ENCODE results near the gene ITPA. TPM values are rescaled to one million over a fixed set of nuclear protein-coding genes. Genes with fewer than 3 reads are reported as not detected.

Gene ITPA
- total and polyA plus RNA-seq, 2 of the 13 experiments (the other 11 are each of a cell fraction or from before 2014, with no cell fraction given) = 60.1 to 103 TPM

DNA sequence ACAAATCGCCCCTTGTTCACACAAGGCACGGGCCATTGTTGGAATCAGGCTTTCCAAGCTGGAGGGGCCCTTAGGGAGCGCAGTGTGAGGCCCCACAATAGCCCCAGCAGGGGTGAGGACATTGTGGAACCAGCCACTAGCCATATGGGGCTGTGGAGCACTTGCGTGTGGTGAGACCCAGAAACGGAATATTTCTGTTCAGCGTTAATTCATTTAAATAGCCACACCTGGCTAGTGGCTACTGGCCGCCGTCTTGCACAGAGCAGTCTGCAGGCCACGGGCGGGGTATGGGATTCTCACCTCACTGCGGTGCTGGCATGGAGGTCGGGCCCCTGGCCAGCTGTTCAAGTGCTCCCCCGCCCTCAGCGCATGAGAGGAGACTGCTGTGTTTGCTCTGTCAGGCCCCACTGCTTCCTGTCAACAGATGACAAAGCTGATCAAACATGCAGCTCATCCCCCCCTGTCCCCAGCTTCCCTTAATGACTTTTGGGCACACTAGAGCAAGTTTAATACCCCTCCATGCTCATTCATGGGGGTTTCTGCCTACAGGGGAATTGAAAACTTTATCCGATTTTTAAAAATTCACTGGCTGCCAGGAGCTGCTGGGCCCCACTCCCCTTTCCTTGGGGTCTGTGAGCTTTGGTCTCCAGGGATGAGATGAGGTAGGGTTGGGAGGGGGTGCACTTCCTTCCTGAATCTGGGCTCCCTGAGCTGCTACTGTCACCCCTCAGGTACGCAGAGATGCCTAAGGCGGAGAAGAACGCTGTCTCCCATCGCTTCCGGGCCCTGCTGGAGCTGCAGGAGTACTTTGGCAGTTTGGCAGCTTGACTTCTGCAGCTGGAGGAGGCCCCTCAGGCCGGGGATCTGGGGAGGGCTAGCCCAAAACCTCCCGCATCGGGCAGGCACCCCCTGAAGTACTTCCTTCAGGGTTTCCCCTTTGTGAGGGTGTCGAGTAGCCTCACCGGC is 13.6 kb downstream of the ITPA start (continued):
- TF ChIP-seq CEBPB (IDR thresholded peaks at IDR 0.05; ENCODE audit: borderline replicate concordance, low read depth, low read length) = no peak
- TF ChIP-seq, protein P1, sequence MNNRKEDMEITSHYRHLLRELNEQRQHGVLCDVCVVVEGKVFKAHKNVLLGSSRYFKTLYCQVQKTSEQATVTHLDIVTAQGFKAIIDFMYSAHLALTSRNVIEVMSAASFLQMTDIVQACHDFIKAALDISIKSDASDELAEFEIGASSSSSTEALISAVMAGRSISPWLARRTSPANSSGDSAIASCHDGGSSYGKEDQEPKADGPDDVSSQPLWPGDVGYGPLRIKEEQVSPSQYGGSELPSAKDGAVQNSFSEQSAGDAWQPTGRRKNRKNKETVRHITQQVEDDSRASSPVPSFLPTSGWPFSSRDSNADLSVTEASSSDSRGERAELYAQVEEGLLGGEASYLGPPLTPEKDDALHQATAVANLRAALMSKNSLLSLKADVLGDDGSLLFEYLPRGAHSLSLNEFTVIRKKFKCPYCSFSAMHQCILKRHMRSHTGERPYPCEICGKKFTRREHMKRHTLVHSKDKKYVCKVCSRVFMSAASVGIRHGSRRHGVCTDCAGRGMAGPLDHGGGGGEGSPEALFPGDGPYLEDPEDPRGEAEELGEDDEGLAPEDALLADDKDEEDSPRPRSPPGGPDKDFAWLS (CRISPR knock-in tag; IDR thresholded peaks at IDR 0.05; ENCODE audit: borderline replicate concordance) = peak; percentile 98; the same call in 1 of the 2 replicates
- TF ChIP-seq ZNF263 (CRISPR knock-in tag; IDR thresholded peaks at IDR 0.05) = peak; percentile 94
- TF ChIP-seq ATF7 (IDR thresholded peaks at IDR 0.05) = peak; percentile 62
- TF ChIP-seq ATF7 (CRISPR knock-in tag; IDR thresholded peaks at IDR 0.05) = peak; percentile 98
- TF ChIP-seq, protein P2, sequence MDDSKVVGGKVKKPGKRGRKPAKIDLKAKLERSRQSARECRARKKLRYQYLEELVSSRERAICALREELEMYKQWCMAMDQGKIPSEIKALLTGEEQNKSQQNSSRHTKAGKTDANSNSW (CRISPR knock-in tag; IDR thresholded peaks at IDR 0.05; ENCODE audit: borderline replicate concordance) = 0 out of 2 replicates have a peak, but pooled peaks have one; percentile 39
- TF ChIP-seq, protein P3, sequence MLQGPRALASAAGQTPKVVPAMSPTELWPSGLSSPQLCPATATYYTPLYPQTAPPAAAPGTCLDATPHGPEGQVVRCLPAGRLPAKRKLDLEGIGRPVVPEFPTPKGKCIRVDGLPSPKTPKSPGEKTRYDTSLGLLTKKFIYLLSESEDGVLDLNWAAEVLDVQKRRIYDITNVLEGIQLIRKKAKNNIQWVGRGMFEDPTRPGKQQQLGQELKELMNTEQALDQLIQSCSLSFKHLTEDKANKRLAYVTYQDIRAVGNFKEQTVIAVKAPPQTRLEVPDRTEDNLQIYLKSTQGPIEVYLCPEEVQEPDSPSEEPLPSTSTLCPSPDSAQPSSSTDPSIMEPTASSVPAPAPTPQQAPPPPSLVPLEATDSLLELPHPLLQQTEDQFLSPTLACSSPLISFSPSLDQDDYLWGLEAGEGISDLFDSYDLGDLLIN (CRISPR knock-in tag; IDR thresholded peaks at IDR 0.05; ENCODE audit: borderline replicate concordance) = peak; percentile 82
- peak; percentile 87; the same call in 1 of the 2 replicates for TF ChIP-seq ZNF724P (CRISPR knock-in tag; IDR thresholded peaks at IDR 0.05; ENCODE audit: borderline replicate concordance)
- TF ChIP-seq ZNF496 (CRISPR knock-in tag; IDR thresholded peaks at IDR 0.05; ENCODE audit: insufficient replicate concordance) = no peak
- TF ChIP-seq ZNF607 (CRISPR knock-in tag; IDR thresholded peaks at IDR 0.05; ENCODE audit: borderline replicate concordance) = peak; percentile 91
- TF ChIP-seq KDM6A (CRISPR knock-in tag; IDR thresholded peaks at IDR 0.05; ENCODE audit: low read depth) = peak; percentile 99
- TF ChIP-seq, protein P4, sequence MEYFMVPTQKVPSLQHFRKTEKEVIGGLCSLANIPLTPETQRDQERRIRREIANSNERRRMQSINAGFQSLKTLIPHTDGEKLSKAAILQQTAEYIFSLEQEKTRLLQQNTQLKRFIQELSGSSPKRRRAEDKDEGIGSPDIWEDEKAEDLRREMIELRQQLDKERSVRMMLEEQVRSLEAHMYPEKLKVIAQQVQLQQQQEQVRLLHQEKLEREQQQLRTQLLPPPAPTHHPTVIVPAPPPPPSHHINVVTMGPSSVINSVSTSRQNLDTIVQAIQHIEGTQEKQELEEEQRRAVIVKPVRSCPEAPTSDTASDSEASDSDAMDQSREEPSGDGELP (IDR thresholded peaks at IDR 0.05; ENCODE audit: borderline replicate concordance, low read depth) = peak; percentile 100
- TF ChIP-seq, protein P5, sequence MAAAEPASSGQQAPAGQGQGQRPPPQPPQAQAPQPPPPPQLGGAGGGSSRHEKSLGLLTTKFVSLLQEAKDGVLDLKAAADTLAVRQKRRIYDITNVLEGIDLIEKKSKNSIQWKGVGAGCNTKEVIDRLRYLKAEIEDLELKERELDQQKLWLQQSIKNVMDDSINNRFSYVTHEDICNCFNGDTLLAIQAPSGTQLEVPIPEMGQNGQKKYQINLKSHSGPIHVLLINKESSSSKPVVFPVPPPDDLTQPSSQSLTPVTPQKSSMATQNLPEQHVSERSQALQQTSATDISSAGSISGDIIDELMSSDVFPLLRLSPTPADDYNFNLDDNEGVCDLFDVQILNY (CRISPR knock-in tag; conservative IDR thresholded peaks at IDR 0.05) = no peak; the same call in 1 of the 2 replicates
- peak; percentile 89; the same call in 1 of the 2 replicates for TF ChIP-seq NFIC (IDR thresholded peaks at IDR 0.05; ENCODE audit: low read length)
- TF ChIP-seq, protein P6, sequence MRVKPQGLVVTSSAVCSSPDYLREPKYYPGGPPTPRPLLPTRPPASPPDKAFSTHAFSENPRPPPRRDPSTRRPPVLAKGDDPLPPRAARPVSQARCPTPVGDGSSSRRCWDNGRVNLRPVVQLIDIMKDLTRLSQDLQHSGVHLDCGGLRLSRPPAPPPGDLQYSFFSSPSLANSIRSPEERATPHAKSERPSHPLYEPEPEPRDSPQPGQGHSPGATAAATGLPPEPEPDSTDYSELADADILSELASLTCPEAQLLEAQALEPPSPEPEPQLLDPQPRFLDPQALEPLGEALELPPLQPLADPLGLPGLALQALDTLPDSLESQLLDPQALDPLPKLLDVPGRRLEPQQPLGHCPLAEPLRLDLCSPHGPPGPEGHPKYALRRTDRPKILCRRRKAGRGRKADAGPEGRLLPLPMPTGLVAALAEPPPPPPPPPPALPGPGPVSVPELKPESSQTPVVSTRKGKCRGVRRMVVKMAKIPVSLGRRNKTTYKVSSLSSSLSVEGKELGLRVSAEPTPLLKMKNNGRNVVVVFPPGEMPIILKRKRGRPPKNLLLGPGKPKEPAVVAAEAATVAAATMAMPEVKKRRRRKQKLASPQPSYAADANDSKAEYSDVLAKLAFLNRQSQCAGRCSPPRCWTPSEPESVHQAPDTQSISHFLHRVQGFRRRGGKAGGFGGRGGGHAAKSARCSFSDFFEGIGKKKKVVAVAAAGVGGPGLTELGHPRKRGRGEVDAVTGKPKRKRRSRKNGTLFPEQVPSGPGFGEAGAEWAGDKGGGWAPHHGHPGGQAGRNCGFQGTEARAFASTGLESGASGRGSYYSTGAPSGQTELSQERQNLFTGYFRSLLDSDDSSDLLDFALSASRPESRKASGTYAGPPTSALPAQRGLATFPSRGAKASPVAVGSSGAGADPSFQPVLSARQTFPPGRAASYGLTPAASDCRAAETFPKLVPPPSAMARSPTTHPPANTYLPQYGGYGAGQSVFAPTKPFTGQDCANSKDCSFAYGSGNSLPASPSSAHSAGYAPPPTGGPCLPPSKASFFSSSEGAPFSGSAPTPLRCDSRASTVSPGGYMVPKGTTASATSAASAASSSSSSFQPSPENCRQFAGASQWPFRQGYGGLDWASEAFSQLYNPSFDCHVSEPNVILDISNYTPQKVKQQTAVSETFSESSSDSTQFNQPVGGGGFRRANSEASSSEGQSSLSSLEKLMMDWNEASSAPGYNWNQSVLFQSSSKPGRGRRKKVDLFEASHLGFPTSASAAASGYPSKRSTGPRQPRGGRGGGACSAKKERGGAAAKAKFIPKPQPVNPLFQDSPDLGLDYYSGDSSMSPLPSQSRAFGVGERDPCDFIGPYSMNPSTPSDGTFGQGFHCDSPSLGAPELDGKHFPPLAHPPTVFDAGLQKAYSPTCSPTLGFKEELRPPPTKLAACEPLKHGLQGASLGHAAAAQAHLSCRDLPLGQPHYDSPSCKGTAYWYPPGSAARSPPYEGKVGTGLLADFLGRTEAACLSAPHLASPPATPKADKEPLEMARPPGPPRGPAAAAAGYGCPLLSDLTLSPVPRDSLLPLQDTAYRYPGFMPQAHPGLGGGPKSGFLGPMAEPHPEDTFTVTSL (CRISPR knock-in tag; IDR thresholded peaks at IDR 0.05; ENCODE audit: borderline replicate concordance) = peak; percentile 97
- TF ChIP-seq CENPX (CRISPR knock-in tag; IDR thresholded peaks at IDR 0.05) = no peak
- peak; percentile 91 for TF ChIP-seq ESRRA (CRISPR knock-in tag; IDR thresholded peaks at IDR 0.05; ENCODE audit: low read depth)

Measured in HepG2 (cell line).